T-cell (primary cell): ENCODE measurements around the gene GTPBP4. TPM values are rescaled to one million over a fixed set of nuclear protein-coding genes. Genes with fewer than 3 reads are reported as not detected.

Source experiments
- ATAC-seq, 4 experiments: fragments of 200-7000 bp in 3 of 4; fragments of 150-1000 bp in 1 of 4; cut with Tn5 transposase; replicated peaks in 1 of 4; 1 replicate in 3 of 4; 2 replicates in 1 of 4; pipeline ENCODE4 v1.10.0; 2021; ENCODE audit warnings: moderate library complexity in 3 of 4, mild to moderate bottlenecking in 2 of 4, moderate number of reproducible peaks in 1 of 4
- CTCF ChIA-PET, 2 donors: fragments of 300-600 bp; sonication (Branson Sonifier 250); formaldehyde crosslinking; loops; one replicate each; lab custom pipeline; 2022; ENCODE audit warnings: antibody characterized with exemption in 2 of 2; lab: Charles Lee
- POLR2A ChIA-PET, 2 donors: fragments of 300-600 bp; sonication (Branson Sonifier 250); formaldehyde crosslinking; loops; one replicate each; lab custom pipeline; 2022; ENCODE audit warnings: antibody characterized with exemption in 2 of 2; lab: Charles Lee
- DNase-seq, 35 experiments: peaks; one replicate each; pipeline versions ENCODE4 v3.0.0 to v3.0.0-alpha.2; 2013 to 2023
- H3K27ac ChIP-seq: one replicate; pipeline ENCODE4 v1.5.1; 2013; ENCODE audit warnings: low read length
- H3K27me3 ChIP-seq, 2 experiments: replicated peaks in 1 of 2; 1 replicate in 1 of 2; 2 replicates in 1 of 2; pipeline versions ENCODE4 v1.6.1 to v1.7.0; 2013; ENCODE audit warnings: low read length in 1 of 2, mixed read lengths in 1 of 2; ENCODE audit not compliant: control insufficient read depth in 2 of 2, insufficient read depth in 2 of 2; ENCODE audit errors: extremely low read depth in 1 of 2
- H3K36me3 ChIP-seq, 2 donors: 1 replicate in 1 of 2; 2 replicates in 1 of 2; pipeline versions ENCODE4 v1.6.1 to v1.7.0; 2013; ENCODE audit warnings: low read length in 1 of 2; ENCODE audit not compliant: control insufficient read depth in 2 of 2, insufficient read depth in 1 of 2; ENCODE audit errors: extremely low read depth in 1 of 2
- H3K4me1 ChIP-seq, 2 experiments: 1 replicate in 1 of 2; 2 replicates in 1 of 2; pipeline versions ENCODE4 v1.6.1 to v1.7.0; 2013; ENCODE audit warnings: low read length in 2 of 2, mixed read lengths in 1 of 2; ENCODE audit not compliant: insufficient read depth in 2 of 2, control insufficient read depth in 1 of 2; ENCODE audit errors: extremely low read depth in 1 of 2
- H3K4me3 ChIP-seq, 2 donors: 1 replicate in 1 of 2; 2 replicates in 1 of 2; pipeline versions ENCODE4 v1.5.1 to v1.7.0; 2013; ENCODE audit warnings: mild to moderate bottlenecking in 2 of 2, low read length in 1 of 2, moderate library complexity in 1 of 2; ENCODE audit not compliant: control insufficient read depth in 1 of 2; ENCODE audit errors: extremely low read depth in 1 of 2
- H3K9me3 ChIP-seq: 2 replicates; pipeline ENCODE4 v1.7.0; 2013
- H3K27ac Mint-ChIP-seq, 2 donors: one replicate each; pipeline ENCODE4 v1.8.0; 2020 to 2021; ENCODE audit warnings: mild to moderate bottlenecking in 2 of 2, mixed read lengths in 2 of 2
- H3K27me3 Mint-ChIP-seq, 2 donors: one replicate each; pipeline ENCODE4 v1.8.0; 2021 to 2022; ENCODE audit warnings: mixed read lengths in 2 of 2
- H3K36me3 Mint-ChIP-seq: one replicate; pipeline ENCODE4 v1.8.0; 2021; ENCODE audit warnings: mixed read lengths
- H3K4me1 Mint-ChIP-seq, 3 donors: one replicate each; pipeline ENCODE4 v1.8.0; 2020 to 2022; ENCODE audit warnings: mixed read lengths in 3 of 3, mild to moderate bottlenecking in 1 of 3
- H3K4me3 Mint-ChIP-seq, 3 donors: one replicate each; pipeline ENCODE4 v1.8.0; 2020 to 2022; ENCODE audit warnings: mild to moderate bottlenecking in 3 of 3, mixed read lengths in 3 of 3, moderate library complexity in 3 of 3
- H3K9me3 Mint-ChIP-seq, 3 donors: one replicate each; pipeline ENCODE4 v1.8.0; 2020 to 2022; ENCODE audit warnings: mixed read lengths in 3 of 3
- WGBS: methylation state at CpG from one replicate; pipeline ENCODE4 v1.1.5; 2013; ENCODE audit warnings: missing lambda C conversion rate; ENCODE audit not compliant: insufficient coverage; 5-methylcytosine and 5-hydroxymethylcytosine counted together
- total RNA-seq, 35 experiments: library from RNA in 6 of 35; stranded (reverse) in 6 of 35; fragments of 120-200 nt in 1 of 35; gene quantifications; one replicate each; pipeline versions ENCODE4 v1.2.1 to v1.2.4 and lab custom pipeline; 2013 to 2026

The GTPBP4 gene
- total RNA-seq, 5 donors from 2014 or later (not counting 1 experiment from before 2014, with no cell fraction given), result 44.6 to 59.1 (median 47.5) TPM

DNA sequence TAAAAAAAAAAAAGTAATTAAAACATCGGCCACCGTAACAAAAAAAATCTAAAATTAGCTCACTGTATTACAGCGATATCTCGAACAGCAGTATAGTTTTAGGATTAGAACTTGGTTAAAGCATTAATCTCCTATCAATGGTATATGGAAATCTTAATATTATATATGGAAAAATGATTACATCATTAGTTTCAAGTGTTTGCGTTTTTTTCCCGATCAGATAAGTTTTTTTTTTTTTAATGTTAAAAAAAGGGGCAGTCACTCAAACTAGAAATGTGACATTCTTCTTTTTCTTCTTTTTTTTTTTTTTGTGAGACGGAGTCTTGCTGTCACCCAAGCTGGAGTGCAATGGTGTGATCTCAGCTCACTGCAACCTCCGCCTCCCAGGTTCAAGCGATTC, 53.3 kb downstream of the GTPBP4 start:
- H3K27ac Mint-ChIP-seq, result no peak overlapping the region
- Histone ChIP-seq H3K9me3 (no peaks in the 10 kb centered on the region), H3K36me3 (peaks cover 0 to 43% of the 10 kb centered on the region in 2 donors), H3K27me3 (no peaks in the 10 kb centered on the region), H3K4me3 (no peak overlapping the region), H3K27ac (no peak overlapping the region), H3K4me1 (peaks cover 18 to 25% of the 10 kb centered on the region in 2 experiments)
- peaks cover 32 to 34% (median 34%) of the 10 kb centered on the region in 3 donors for H3K4me1 Mint-ChIP-seq
- H3K36me3 Mint-ChIP-seq, result peaks cover 24% of the 10 kb centered on the region
- 100% methylated on average over 3 of the region's 9 CpGs for WGBS
- ChIA-PET CTCF (interaction anchor here in 1 of 2 donors (0.7 kb wide), 1 partner anchor 60 kb away, joined by 3 read pairs; no protein-coding TSS in a partner anchor), POLR2A (interaction anchor here (0.6 to 0.7 kb wide), 3 partner anchors 32 to 41 kb away, joined by 3 to 9 read pairs (median 4); no protein-coding TSS in a partner anchor)
- no peak overlapping the region for H3K4me3 Mint-ChIP-seq
- no peaks in the 10 kb centered on the region for H3K27me3 Mint-ChIP-seq
- no peak for DNase-seq
- no peak for ATAC-seq
- no peaks in the 10 kb centered on the region for H3K9me3 Mint-ChIP-seq

DNA sequence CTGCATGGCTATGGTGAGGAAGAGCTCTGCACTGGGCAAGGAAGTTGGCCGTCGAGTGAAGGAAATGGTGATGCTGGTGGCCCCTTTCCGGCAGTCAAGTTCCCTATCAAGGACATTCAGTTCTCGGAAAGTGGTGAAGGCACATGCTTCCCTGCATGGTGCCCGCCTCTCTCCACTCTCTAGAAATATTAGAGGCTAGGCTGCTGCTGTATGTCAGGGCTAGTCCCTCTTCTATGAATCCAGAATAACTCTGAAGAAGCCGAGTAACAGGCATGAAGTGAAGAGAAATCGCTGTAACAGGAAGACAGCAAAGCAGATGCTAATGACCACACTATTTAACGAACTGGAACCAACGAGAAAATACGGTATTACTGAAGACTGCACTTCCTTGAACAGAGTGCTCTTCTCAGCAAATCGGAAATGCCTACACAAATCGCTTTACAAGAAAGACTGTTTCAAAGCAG, 55.3 kb downstream of the GTPBP4 start:
- Histone ChIP-seq H3K27me3 (no peaks in the 10 kb centered on the region), H3K9me3 (no peaks in the 10 kb centered on the region), H3K27ac (peak overlapping the region; percentile 79), H3K4me3 (peak overlapping the region; percentile 19 to 40), H3K36me3 (peaks cover 0 to 34% of the 10 kb centered on the region in 2 donors), H3K4me1 (peaks cover 27 to 29% of the 10 kb centered on the region in 2 experiments)
- H3K4me3 Mint-ChIP-seq, result peak overlapping the region; percentile 60 to 76 (median 76)
- ATAC-seq, result peak; percentile 15 to 55 (median 42)
- DNase-seq, result peak in 5 of 35 experiments; percentile 6 to 56 (median 20)
- POLR2A ChIA-PET, result interaction anchor here in 1 of 2 donors (1.3 to 1.9 kb wide), 2 partner anchors 9 to 53 kb away, joined by 3 to 6 read pairs; no protein-coding TSS in a partner anchor
- peaks cover 43 to 45% (median 44%) of the 10 kb centered on the region in 3 donors for H3K4me1 Mint-ChIP-seq
- 34% methylated on average over 11 of the region's 12 CpGs for WGBS
- H3K9me3 Mint-ChIP-seq, result no peaks in the 10 kb centered on the region
- H3K36me3 Mint-ChIP-seq, result peaks cover 19% of the 10 kb centered on the region
- no peaks in the 10 kb centered on the region for H3K27me3 Mint-ChIP-seq
- CTCF ChIA-PET, result interaction anchor here in 1 of 2 donors (0.7 kb wide), 1 partner anchor 55 kb away, joined by 3 read pairs; the partner anchor contains the start of gene GTPBP4
- peak overlapping the region; percentile 91 to 94 for H3K27ac Mint-ChIP-seq

DNA sequence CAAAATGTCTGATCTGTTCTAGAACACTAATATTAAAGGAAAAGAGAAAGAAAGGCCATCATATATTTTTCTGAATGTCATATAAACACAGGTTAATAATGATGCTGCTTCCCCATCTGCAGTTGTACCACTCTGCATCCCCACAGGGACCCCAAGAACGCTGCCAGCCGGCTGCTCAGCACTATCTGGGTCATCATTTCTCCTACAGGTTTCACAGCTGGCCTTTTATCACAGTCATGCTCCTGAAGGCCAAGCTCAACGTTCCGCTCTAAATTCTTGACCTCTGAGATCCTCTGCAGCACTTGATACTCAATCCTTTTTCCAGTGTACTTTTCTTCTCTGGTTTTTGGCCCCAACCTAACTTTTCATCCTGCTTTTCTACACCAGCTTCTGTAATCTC, 55.9 kb downstream of the GTPBP4 start:
- peaks cover 19% of the 10 kb centered on the region for H3K36me3 Mint-ChIP-seq
- ChIA-PET POLR2A (interaction anchor here (0.6 to 1.9 kb wide), 2 partner anchors 9 to 18 kb away, joined by 6 read pairs; no protein-coding TSS in a partner anchor), CTCF (interaction anchor here in 1 of 2 donors (0.7 kb wide), 1 partner anchor 56 kb away, joined by 3 read pairs; the partner anchor contains the start of gene GTPBP4)
- Histone ChIP-seq H3K9me3 (no peaks in the 10 kb centered on the region), H3K4me3 (peak overlapping the region in 1 of 2 donors; percentile 40), H3K4me1 (peaks cover 27 to 29% of the 10 kb centered on the region in 2 experiments), H3K27ac (peak overlapping the region; percentile 79), H3K27me3 (no peaks in the 10 kb centered on the region), H3K36me3 (peaks cover 0 to 33% of the 10 kb centered on the region in 2 donors)
- WGBS, result 62% methylated on average over 4 of the region's 4 CpGs
- ATAC-seq (no peak), DNase-seq (no peak)
- no peaks in the 10 kb centered on the region for H3K27me3 Mint-ChIP-seq
- H3K4me1 Mint-ChIP-seq, result peaks cover 43 to 47% (median 44%) of the 10 kb centered on the region in 3 donors
- no peaks in the 10 kb centered on the region for H3K9me3 Mint-ChIP-seq
- peak overlapping the region; percentile 91 to 94 for H3K27ac Mint-ChIP-seq
- H3K4me3 Mint-ChIP-seq, result peak overlapping the region; percentile 60 to 76 (median 76)

DNA sequence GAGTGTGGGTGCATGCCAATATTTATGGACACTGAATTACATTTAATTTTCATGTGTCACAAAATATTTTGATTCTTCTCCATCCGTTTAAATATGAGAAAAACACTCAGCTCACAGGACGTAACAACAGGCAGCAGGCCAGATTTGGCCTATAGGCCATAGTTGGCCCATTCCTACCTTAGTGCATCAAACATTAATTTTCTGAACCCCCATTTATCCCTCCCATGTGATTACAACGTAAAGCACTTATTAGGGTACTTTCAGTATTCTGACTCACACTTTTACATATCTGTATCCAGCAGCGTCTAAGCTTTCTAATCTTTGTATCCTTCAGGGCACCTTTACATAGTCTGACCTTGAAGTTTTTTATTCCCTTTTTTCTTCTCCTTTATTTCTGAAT, 56.7 kb downstream of the GTPBP4 start:
- CTCF ChIA-PET, result no interaction called here
- H3K9me3 Mint-ChIP-seq, result no peaks in the 10 kb centered on the region
- POLR2A ChIA-PET, result interaction anchor here in 1 of 2 donors (0.6 to 1.9 kb wide), 4 partner anchors 8 to 108 kb away, joined by 3 to 6 read pairs (median 5); partner anchors contain the start of gene GTPBP4
- H3K4me3 ChIP-seq, result no peak overlapping the region
- peaks cover 30 to 32% of the 10 kb centered on the region in 2 experiments for H3K4me1 ChIP-seq
- H3K36me3 ChIP-seq, result peaks cover 0 to 28% of the 10 kb centered on the region in 2 donors
- H3K4me1 Mint-ChIP-seq, result peaks cover 43 to 49% (median 44%) of the 10 kb centered on the region in 3 donors
- H3K27me3 Mint-ChIP-seq, result no peaks in the 10 kb centered on the region
- peak overlapping the region in 2 of 3 donors; percentile 22 to 60 for H3K4me3 Mint-ChIP-seq
- peak overlapping the region; percentile 79 for H3K27ac ChIP-seq
- peaks cover 19% of the 10 kb centered on the region for H3K36me3 Mint-ChIP-seq
- WGBS, result 62% methylated on average over 4 of the region's 4 CpGs
- H3K9me3 ChIP-seq, result no peaks in the 10 kb centered on the region
- ATAC-seq (no peak), DNase-seq (no peak)
- no peaks in the 10 kb centered on the region for H3K27me3 ChIP-seq
- peak overlapping the region; percentile 91 to 94 for H3K27ac Mint-ChIP-seq

DNA sequence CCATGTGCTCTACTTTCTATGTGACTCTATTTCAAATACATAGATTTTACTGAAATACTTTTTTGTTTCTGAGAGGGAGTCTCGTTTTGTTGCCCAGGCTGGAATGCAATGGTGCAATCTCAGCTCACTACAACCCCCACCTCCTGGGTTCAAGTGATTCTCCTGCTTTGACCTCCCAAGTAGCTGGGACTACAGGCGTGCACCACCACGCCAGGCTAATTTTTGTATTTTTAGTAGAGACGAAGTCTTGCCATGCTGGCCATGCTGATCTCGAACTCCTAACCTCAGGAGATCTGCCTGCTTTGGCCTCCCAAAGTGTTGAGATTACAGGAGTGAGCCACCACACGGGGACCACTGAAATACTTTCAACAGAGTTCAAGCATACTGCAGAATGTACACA, 57.2 kb downstream of the GTPBP4 start:
- POLR2A ChIA-PET, result interaction anchor here in 1 of 2 donors (0.6 to 1.9 kb wide), 3 partner anchors 7 to 108 kb away, joined by 3 to 6 read pairs (median 6); partner anchors contain the start of gene GTPBP4

DNA sequence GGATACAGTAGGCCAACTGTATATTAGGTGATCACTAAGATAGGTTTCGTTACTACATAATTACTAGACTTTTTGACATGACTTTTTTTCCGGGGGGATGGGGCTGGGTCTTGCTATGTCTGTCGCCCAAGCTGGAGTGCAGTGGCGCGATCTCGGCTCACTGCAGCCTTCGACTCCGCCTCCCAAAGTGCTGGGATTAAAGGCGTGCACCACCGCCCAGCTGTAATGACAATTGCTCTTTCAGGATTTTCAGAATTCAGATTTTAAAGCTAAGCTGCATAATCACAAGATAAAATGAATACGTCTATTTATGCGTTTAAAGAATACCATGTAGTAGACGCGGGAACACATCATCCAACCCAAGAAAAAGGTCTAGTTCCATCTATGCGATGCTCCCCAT, 59.7 kb downstream of the GTPBP4 start:
- Histone ChIP-seq H3K27me3 (no peaks in the 10 kb centered on the region), H3K4me3 (peak overlapping the region; percentile 78 to 96), H3K36me3 (peaks cover 4 to 15% of the 10 kb centered on the region in 2 donors), H3K4me1 (peaks cover 41 to 48% of the 10 kb centered on the region in 2 experiments), H3K9me3 (no peaks in the 10 kb centered on the region), H3K27ac (peak overlapping the region; percentile 95)
- CTCF ChIA-PET, result interaction anchor here (0.6 to 0.7 kb wide), 2 partner anchors 11 to 47 kb away, joined by 3 read pairs; no protein-coding TSS in a partner anchor
- Mint-ChIP-seq H3K4me3 (peak overlapping the region; percentile 91 to 94 (median 92)), H3K9me3 (no peaks in the 10 kb centered on the region), H3K27ac (peak overlapping the region; percentile 97 to 98), H3K4me1 (peaks cover 61 to 77% (median 71%) of the 10 kb centered on the region in 3 donors), H3K36me3 (peaks cover 17% of the 10 kb centered on the region), H3K27me3 (no peaks in the 10 kb centered on the region)
- no peak for ATAC-seq
- DNase-seq, result peak in 1 of 35 experiments; percentile 15
- POLR2A ChIA-PET, result interaction anchor here (0.6 to 1.2 kb wide), 3 partner anchors 15 to 27 kb away, joined by 3 to 5 read pairs (median 5); no protein-coding TSS in a partner anchor
- 4% methylated on average over 7 of the region's 15 CpGs for WGBS

More for the DNA sequence above, 57.2 kb downstream of the GTPBP4 start:
- no peaks in the 10 kb centered on the region for H3K27me3 ChIP-seq
- no peaks in the 10 kb centered on the region for H3K9me3 ChIP-seq
- Mint-ChIP-seq H3K36me3 (peaks cover 15% of the 10 kb centered on the region), H3K27me3 (no peaks in the 10 kb centered on the region), H3K4me3 (peak overlapping the region; percentile 17 to 60 (median 44)), H3K9me3 (no peaks in the 10 kb centered on the region), H3K27ac (peak overlapping the region; percentile 91 to 94), H3K4me1 (peaks cover 45 to 52% (median 46%) of the 10 kb centered on the region in 3 donors)
- H3K4me1 ChIP-seq, result peaks cover 35 to 37% of the 10 kb centered on the region in 2 experiments
- H3K27ac ChIP-seq, result peak overlapping the region; percentile 39
- WGBS, result 87% methylated on average over 4 of the region's 6 CpGs
- ATAC-seq (no peak), DNase-seq (no peak)
- peaks cover 0 to 24% of the 10 kb centered on the region in 2 donors for H3K36me3 ChIP-seq
- H3K4me3 ChIP-seq, result no peak overlapping the region
- CTCF ChIA-PET, result no interaction called here
